ENCODE measurements around the gene CAPRIN1.

The CAPRIN1 gene

DNA sequence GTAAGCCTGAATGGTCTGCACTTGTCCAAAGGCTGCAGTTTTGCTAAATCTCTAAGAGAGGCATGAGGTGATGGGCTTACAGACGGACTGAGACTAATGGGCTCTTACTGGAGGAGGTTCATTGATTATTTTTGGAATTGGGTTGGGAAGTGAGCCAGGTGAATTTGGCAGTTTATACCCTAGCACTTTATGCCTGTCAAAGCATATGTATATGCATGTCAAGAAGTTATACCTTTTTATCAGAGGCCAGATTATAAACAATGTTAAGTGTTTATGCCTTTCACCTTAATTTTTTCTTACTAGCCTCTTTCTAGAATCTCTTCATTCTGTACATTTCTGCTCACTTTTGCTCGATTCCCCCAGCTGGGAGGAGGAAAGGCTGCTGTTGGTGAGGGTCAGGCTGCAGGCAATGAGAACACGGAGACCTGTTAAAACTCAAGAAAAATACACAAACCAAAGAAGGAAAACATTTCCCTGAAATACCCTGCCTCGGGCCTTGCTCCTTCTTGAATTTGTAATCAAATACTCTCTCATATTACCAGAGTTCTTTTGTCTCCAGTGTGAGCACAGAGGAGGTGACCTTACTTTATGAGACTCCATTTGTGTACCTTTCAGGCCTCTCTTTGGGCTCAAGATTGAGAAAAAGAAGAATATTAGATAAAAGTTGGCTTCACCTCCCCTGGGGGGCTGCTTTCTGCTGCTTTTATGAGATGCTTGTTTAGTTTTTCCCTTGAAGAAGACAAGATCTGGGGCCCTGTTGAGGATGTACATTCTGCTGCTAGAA lies 73.5 kb downstream of the CAPRIN1 start:
- TF ChIP-seq, protein P1, sequence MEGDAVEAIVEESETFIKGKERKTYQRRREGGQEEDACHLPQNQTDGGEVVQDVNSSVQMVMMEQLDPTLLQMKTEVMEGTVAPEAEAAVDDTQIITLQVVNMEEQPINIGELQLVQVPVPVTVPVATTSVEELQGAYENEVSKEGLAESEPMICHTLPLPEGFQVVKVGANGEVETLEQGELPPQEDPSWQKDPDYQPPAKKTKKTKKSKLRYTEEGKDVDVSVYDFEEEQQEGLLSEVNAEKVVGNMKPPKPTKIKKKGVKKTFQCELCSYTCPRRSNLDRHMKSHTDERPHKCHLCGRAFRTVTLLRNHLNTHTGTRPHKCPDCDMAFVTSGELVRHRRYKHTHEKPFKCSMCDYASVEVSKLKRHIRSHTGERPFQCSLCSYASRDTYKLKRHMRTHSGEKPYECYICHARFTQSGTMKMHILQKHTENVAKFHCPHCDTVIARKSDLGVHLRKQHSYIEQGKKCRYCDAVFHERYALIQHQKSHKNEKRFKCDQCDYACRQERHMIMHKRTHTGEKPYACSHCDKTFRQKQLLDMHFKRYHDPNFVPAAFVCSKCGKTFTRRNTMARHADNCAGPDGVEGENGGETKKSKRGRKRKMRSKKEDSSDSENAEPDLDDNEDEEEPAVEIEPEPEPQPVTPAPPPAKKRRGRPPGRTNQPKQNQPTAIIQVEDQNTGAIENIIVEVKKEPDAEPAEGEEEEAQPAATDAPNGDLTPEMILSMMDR (IDR thresholded peaks at IDR 0.05; ENCODE audit: low read depth, low read length) = no peak
- no peak for DNase-seq (ENCODE audit: extremely low read depth, low read depth)

DNA sequence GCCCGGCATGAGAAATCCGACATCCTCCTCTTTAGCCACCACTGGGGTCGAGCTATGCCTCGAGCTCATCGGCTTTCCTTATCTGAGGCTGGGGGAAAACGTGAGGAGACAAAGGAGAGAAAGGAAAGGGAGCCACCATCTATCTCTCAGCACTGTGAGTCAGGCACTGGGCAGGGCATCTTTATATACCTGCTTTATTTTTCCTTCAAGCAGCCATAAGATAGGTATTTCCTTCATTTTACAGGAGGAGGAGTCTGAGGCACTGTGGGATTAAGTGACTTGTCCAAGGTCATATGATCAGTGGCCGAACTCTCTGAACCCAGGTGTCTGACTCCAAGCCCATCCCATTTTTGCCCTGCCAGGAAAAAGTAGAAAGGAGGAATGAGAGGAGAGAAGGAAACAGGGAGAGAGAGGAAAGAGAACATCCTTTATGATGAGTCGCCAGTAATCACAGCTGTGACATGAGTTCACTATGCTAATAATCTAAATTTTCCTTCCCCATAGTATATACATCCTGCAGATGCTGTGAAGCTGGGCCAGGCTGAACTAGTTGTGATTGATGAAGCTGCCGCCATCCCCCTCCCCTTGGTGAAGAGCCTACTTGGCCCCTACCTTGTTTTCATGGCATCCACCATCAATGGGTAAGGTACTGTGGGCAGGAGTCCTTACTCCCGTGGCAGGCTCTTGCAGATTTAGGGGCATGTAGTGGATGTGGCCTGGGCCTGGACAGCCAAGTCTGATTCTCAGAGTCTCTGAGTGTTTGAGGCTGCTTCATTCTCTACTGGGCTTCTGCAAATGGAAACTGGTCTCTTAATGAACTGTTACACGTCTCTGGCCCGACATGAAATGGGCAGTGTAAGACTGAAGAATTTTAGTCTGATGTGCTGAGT lies 75.7 kb downstream of the CAPRIN1 start:
- TF ChIP-seq, protein P1 (IDR thresholded peaks at IDR 0.05; ENCODE audit: low read depth, low read length) = no peak
- no peak for DNase-seq (ENCODE audit: extremely low read depth, low read depth)

DNA sequence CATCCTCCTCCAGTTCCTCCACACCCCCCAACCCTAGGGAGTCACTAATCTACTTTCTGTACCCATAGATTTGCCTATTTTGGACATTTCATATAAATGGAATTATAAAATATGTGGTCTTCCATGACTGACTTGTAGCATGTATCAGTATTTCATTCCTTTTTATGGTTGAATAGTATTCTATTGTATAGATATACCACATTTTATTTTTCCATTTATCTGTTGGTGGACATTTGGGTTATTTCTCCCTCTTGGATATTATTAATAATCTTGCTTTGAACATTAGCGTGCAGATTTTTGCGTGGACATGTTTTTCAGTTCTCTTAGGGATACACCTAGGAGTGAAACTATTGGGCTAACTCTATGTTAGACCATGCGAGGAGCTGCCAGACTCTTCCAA lies 77.3 kb downstream of the CAPRIN1 start:
- no peak for DNase-seq (ENCODE audit: extremely low read depth, low read depth)
- TF ChIP-seq, protein P1 (IDR thresholded peaks at IDR 0.05; ENCODE audit: low read depth, low read length) = no peak

DNA sequence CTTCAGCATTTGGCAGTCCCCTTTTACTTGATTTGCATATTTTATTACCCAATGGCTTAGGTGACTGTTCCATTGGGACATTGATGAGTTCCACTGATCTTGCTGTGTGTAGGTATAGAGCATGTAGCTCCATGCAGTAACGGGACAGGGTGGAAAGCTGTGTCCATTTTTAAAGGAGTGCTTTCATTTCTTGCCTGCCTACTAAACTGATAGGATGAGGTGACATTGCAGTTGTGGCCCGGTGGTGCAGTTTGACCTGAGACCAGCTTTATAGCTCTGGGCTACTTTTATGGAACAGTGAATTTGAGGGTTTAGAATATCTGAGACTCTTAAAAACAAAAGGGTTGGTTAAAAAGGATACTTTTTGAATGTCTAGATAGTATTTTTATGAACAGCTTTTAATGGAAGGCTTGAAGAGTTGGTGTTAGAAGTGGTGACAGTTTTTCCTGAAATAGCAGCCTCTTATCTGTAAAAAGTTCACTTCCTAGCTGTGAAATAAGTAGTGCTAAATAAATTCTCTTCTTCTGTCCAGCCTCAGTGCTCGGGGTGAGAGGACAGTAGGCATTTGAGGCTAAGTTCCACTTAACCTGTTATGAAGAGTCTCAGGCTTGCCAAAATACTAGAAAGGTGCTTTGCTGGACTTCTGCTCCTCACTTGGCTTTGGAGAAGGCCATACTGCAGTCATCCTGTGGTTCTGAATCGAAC lies 80.9 kb downstream of the CAPRIN1 start:
- TF ChIP-seq, protein P1 (IDR thresholded peaks at IDR 0.05; ENCODE audit: low read depth, low read length) = no peak
- DNase-seq (ENCODE audit: extremely low read depth, low read depth) = no peak

DNA sequence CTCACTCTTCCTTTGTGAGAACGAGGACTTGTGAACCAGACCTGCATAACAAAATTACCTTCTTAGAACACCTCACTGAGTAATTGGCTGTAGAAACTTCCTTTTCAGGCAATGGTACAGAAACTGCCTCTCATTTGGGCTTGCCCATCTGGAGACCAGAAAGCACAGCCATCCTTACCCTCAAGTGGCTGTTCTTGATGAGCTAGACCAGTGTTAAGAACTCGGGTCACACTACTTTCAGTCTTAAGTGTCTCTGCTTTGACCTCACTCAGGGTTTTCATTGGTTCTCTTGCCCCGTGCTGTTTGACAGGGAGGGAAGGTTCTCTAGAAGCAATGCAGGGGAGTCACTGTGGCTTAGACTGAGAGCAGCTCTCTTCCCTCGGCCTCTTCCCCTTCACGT lies 83.2 kb downstream of the CAPRIN1 start:
- TF ChIP-seq, protein P1 (IDR thresholded peaks at IDR 0.05; ENCODE audit: low read depth, low read length) = no peak
- DNase-seq (ENCODE audit: extremely low read depth, low read depth) = no peak

DNA sequence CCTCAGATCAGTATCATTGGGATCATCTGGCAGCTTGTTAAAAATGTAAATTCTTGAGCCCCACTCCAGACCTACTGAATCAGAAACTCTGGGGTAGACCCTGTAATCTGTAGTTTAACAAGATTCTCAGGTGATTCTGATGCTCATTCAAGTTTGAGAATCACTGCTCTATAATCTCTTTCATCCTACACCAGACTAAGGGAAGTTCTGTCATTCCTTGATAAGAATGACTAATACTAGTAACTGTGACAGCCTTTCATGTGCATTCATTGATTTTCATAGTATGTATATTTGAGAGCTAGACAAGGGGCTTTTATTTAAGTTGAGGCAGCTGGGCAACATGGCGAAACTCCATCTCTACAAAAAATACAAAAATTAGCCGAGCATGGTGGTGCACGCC lies 83.9 kb downstream of the CAPRIN1 start:
- TF ChIP-seq, protein P1 (IDR thresholded peaks at IDR 0.05; ENCODE audit: low read depth, low read length) = no peak
- DNase-seq (ENCODE audit: extremely low read depth, low read depth) = no peak

Data from AG09319 (cell line).